ENCODE data around the gene USP9Y. TPM values are rescaled to one million over a fixed set of nuclear protein-coding genes. Genes with fewer than 3 reads are reported as not detected.

USP9Y gene
- total RNA-seq, 4 donors from 2014 or later = 0.06 to 31.7 (median 10.7) TPM

DNA sequence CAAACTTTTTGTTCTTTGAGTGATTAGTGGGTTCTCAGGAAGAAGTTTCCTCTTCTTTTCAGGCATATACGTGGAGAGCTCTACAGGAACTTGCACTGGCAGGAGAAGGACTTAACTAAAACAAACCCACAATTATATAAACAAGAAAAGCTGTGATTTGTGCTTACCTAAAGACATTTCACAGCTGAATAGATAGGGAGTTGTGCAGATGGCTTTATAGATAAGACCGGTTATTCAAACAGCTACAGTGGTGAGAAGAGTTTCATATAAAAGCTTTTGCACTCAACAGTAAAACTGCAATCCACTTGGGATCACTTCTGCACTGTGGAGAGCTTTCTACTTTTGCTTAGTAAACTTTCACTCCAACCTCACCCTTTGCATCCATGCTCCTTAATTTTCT, 197.6 kb downstream of the USP9Y start:
- Histone ChIP-seq H3K9me3 (no peaks in the 10 kb centered on the region), H3K4me1 (no peaks in the 10 kb centered on the region), H3K36me3 (no peaks in the 10 kb centered on the region), H3K4me3 (no peak overlapping the region), H3K27ac (no peak overlapping the region), H3K27me3 (no peaks in the 10 kb centered on the region)
- TF ChIP-seq POLR2A (IDR thresholded peaks at IDR 0.05) = no peak
- TF ChIP-seq, protein P1, sequence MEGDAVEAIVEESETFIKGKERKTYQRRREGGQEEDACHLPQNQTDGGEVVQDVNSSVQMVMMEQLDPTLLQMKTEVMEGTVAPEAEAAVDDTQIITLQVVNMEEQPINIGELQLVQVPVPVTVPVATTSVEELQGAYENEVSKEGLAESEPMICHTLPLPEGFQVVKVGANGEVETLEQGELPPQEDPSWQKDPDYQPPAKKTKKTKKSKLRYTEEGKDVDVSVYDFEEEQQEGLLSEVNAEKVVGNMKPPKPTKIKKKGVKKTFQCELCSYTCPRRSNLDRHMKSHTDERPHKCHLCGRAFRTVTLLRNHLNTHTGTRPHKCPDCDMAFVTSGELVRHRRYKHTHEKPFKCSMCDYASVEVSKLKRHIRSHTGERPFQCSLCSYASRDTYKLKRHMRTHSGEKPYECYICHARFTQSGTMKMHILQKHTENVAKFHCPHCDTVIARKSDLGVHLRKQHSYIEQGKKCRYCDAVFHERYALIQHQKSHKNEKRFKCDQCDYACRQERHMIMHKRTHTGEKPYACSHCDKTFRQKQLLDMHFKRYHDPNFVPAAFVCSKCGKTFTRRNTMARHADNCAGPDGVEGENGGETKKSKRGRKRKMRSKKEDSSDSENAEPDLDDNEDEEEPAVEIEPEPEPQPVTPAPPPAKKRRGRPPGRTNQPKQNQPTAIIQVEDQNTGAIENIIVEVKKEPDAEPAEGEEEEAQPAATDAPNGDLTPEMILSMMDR (IDR thresholded peaks at IDR 0.05) = no peak
- no CpG with 5 or more reads among the region's 2 CpGs for WGBS, 2 donors
- DNase-seq = no peak
- intact Hi-C loops (cut with DNase I) = no loop called here

DNA sequence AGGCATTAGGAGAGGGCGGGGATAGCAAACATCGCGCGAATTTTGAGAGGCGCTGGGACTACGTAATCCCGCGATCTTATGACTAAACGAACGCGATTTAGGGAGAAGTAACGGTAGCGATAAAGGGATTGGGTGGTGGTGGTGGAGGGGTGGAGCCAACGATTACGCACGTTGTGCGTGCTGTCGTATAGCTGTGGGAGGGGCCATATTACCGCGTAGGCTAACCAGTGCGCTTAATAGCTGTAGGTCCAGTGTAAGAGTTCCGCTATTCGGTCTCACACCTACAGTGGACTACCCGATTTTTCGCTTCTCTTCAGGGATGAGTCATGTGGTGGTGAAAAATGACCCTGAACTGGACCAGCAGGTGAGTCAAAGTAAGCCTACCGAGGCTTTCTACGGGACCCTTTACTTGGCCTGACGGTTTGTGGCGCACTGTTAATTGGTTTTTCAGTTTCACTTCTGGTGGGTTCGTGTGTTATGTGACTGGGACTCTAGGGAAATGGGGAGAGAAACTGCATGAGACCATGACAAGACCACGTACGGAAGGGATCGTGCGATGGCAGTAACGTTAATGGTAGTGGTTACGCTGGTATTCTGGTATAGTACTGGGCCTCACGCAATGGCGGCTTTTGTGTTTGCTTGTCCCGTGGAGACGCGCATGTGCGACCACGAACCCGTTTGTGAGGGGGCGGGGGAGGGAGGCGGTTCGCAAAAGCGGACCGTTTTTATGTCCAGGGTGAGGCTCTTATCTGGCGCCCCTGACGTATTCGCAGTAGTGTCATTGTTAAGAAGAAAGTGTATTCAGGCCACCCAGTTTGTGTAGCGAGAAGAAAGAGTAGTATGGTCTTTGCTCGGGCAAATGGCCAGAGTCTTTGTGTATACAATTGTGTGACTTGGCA, 203.8 kb downstream of the USP9Y start, which contains the start of gene DDX3Y:
DDX3Y (plus strand) TSS at position 251 of the 899 bp plus-strand sequence; CDS start at position 320, 69 bp downstream.
- intact Hi-C loops (cut with DNase I) = no loop called here
- H3K27ac ChIP-seq = peak within 1 kb of the TSS in 2 of 4 donors; percentile 89

DNA sequence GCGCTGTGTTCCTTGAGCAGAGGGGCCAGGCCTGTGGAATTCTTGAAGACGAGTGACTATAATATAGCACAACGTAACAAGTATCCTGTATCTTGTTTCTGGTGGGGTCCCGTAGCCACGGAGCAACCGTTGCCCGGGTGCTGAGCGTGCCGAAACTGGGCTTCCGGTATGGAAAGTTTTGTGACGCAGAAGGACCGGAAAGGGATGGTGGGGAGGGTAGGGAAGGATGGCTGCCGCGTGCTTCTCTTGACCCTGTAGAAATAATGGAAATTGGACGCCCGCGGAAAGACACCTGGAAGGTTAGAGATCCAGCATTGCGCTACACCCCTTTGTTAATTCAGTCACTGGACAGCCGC, 204.5 kb downstream of the USP9Y start:
- Histone ChIP-seq H3K4me1 (peaks cover 0 to 22% (median 0%) of the 10 kb centered on the region in 3 donors), H3K27me3 (no peaks in the 10 kb centered on the region), H3K36me3 (peaks cover 0 to 11% (median 0%) of the 10 kb centered on the region in 3 donors), H3K27ac (peak overlapping the region in 2 of 4 donors; percentile 89), H3K9me3 (no peaks in the 10 kb centered on the region), H3K4me3 (peak overlapping the region in 2 of 4 donors; percentile 54 to 58)
- intact Hi-C loops (cut with DNase I) = no loop called here
- 0% methylated on average over 14 of the region's 19 CpGs; no CpG with 5 or more reads in 1 of the 2 donors for WGBS, 2 donors
- TF ChIP-seq, protein P1 (IDR thresholded peaks at IDR 0.05) = no peak
- TF ChIP-seq POLR2A (IDR thresholded peaks at IDR 0.05) = peak in 1 of 4 donors; percentile 15
- DNase-seq = no peak

More for the DNA sequence above, 203.8 kb downstream of the USP9Y start, which contains the start of gene DDX3Y:
- Histone ChIP-seq H3K9me3 (no peaks in the 10 kb centered on the region), H3K4me1 (peaks cover 0 to 22% (median 0%) of the 10 kb centered on the region in 3 donors), H3K36me3 (peaks cover 0 to 5% (median 0%) of the 10 kb centered on the region in 3 donors), H3K27me3 (no peaks in the 10 kb centered on the region), H3K4me3 (peak within 1 kb of the TSS in 2 of 4 donors; percentile 54 to 58)
- no peak for DNase-seq
- TF ChIP-seq, protein P1 (IDR thresholded peaks at IDR 0.05) = no peak
- peak in 1 of 4 donors; percentile 85 for TF ChIP-seq POLR2A (IDR thresholded peaks at IDR 0.05)
- 1% methylated on average over 23 of the region's 54 CpGs; no CpG with 5 or more reads in 1 of the 2 donors for WGBS, 2 donors

DNA sequence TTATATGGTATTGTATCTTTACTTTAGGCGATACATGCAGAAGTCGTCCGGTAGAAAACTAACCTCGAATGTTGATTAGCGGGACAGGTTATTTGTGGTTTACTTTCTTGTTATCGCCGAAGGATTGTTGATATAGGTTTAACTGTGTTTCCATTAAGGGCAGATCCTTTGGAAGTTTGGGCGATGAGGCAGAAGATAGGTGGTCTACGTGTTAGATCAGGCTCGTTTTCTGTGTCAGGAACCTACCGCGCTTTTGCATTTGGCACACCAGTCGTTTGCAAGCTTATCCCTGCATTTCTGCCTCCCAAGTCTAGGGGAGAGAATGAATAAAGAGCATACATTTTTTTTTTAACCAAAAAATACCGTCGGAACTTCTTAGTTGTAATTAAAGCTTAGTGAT, 204.9 kb downstream of the USP9Y start:
- Histone ChIP-seq H3K27ac (peak overlapping the region in 2 of 4 donors; percentile 89), H3K4me3 (peak overlapping the region in 2 of 4 donors; percentile 54 to 58), H3K4me1 (peaks cover 0 to 22% (median 0%) of the 10 kb centered on the region in 3 donors), H3K36me3 (peaks cover 0 to 15% (median 0%) of the 10 kb centered on the region in 3 donors), H3K9me3 (no peaks in the 10 kb centered on the region), H3K27me3 (no peaks in the 10 kb centered on the region)
- 0% methylated on average over 8 of the region's 15 CpGs; no CpG with 5 or more reads in 1 of the 2 donors for WGBS, 2 donors
- TF ChIP-seq POLR2A (IDR thresholded peaks at IDR 0.05) = no peak
- TF ChIP-seq, protein P1 (IDR thresholded peaks at IDR 0.05) = no peak
- intact Hi-C loops (cut with DNase I) = no loop called here
- DNase-seq = no peak

Other genes with a start within 250 kb of the USP9Y start
- 10 to 100 TPM in 2 of 4 donors, under 1 TPM in 1, not detected in 1; 0.26 to 75.0 (median 39.4) TPM for gene DDX3Y, start 203.6 kb downstream of the USP9Y start, total RNA-seq

Measured in esophagus squamous epithelium (tissue), 5 donors.